Karpas-422 (cell line): ENCODE results near the gene GAL3ST2. TPM values are rescaled to one million over a fixed set of nuclear protein-coding genes. Genes with fewer than 3 reads are reported as not detected.

Source experiments
- DNase-seq: peaks from one replicate; pipeline ENCODE4 v3.0.0-alpha.2; 2015
- H2AFZ ChIP-seq: fragments of 200-600 bp; sonication (generic); 2 replicates; pipeline ENCODE4 v1.6.1; 2014; ENCODE audit warnings: antibody characterized with exemption, low read length, mixed read lengths
- H3K27ac ChIP-seq: fragments of 200-600 bp; sonication (generic); 2 replicates; pipeline ENCODE4 v1.5.1; 2014; ENCODE audit warnings: mild to moderate bottlenecking, low read length, moderate library complexity
- H3K27me3 ChIP-seq: fragments of 200-600 bp; sonication (generic); 2 replicates; pipeline ENCODE4 v1.6.1; 2014; ENCODE audit warnings: low read length, mixed read lengths
- H3K36me3 ChIP-seq: fragments of 200-600 bp; sonication (generic); 2 replicates; pipeline ENCODE4 v1.6.1; 2014; ENCODE audit warnings: low read length, mixed read lengths; ENCODE audit not compliant: insufficient read depth
- H3K4me1 ChIP-seq: fragments of 200-600 bp; sonication (generic); 2 replicates; pipeline ENCODE4 v1.6.1; 2014; ENCODE audit warnings: mild to moderate bottlenecking, low read length, mixed read lengths
- H3K4me2 ChIP-seq: fragments of 200-600 bp; sonication (generic); 2 replicates; pipeline ENCODE4 v1.6.1; 2014; ENCODE audit warnings: low read length, low read depth, mild to moderate bottlenecking; ENCODE audit not compliant: poor library complexity, severe bottlenecking
- H3K4me3 ChIP-seq: fragments of 200-600 bp; sonication (generic); 2 replicates; pipeline ENCODE4 v1.5.1; 2014; ENCODE audit warnings: mild to moderate bottlenecking, antibody characterized with exemption, low read length, mixed read lengths
- H3K79me2 ChIP-seq: fragments of 200-600 bp; sonication (generic); 2 replicates; pipeline ENCODE4 v1.6.1; 2014; ENCODE audit warnings: mild to moderate bottlenecking, low read length, mixed read lengths
- H3K9ac ChIP-seq: fragments of 200-600 bp; sonication (generic); 2 replicates; pipeline ENCODE4 v1.6.0; 2014; ENCODE audit warnings: low read length
- H3K9me2 ChIP-seq: fragments of 200-600 bp; sonication (generic), shearing (Covaris generic); replicated peaks from 2 replicates; pipeline ENCODE4 v1.6.0; 2014; ENCODE audit warnings: mild to moderate bottlenecking, low read length, moderate library complexity; ENCODE audit not compliant: insufficient read depth
- H3K9me3 ChIP-seq: fragments of 300-700, 200-600 bp; sonication (generic); 2 replicates; pipeline ENCODE4 v1.6.1; 2014; ENCODE audit warnings: low read length, mixed read lengths
- H4K20me1 ChIP-seq: fragments of 200-600 bp; sonication (generic); 2 replicates; pipeline ENCODE4 v1.6.1; 2014; ENCODE audit warnings: mild to moderate bottlenecking, antibody characterized with exemption, low read length, low read depth; ENCODE audit not compliant: insufficient read depth
- total RNA-seq: library from RNA; depleted of rRNA; stranded (reverse); fragments of >200 nt; shearing (Covaris generic); gene quantifications from 2 replicates; pipeline ENCODE4 v1.2.3, GENCODE V29; 2014; ENCODE audit warnings: low replicate concordance; rRNA removed

Gene GAL3ST2
- total RNA-seq, 1 experiment from 2014 or later = not detected

DNA sequence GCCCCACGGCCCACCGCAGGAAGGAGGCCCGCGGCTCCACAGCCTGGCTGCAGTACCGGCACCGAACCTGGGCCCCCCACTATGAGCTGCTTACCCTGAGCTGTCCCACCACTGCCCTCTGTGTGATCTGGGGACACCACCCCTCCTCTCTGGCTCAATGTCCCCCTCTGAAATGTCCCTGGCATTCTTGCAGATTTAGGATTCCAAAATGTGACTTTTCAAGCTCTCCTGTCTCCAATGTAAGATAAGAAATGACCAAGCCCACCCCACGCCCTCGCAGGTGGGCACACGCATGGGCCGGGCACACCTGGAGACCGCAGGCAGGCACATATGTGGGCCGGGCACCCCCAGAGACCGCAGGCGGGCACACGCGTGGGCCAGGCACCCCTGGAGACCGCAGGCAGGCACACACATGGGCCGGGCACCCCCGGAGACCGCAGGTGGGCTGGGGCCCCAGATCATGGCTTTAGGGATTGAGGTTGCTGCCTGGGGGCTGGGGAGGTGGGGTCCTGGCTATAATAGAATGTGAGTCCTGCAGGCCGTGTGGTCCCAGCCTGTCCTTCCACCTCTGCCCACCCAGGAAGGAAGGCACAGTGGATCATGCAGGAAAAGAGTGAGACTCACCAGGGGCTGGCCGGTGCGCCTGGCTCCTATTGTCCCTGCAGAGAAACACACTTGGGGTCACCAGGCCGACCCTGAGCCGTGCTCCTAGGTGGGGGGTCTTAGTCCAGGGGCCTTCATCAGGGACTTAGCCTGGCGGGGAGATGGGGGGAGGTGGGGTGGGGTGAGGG is 74.9 kb downstream of the GAL3ST2 start:
- Histone ChIP-seq H3K4me3 (no peak overlapping the region), H3K36me3 (no peaks in the 10 kb centered on the region), H3K9ac (no peak overlapping the region), H3K27ac (no peak overlapping the region), H3K79me2 (no peaks in the 10 kb centered on the region), H2AFZ (no peak overlapping the region), H3K9me3 (no peaks in the 10 kb centered on the region), H3K27me3 (no peaks in the 10 kb centered on the region), H3K4me1 (no peaks in the 10 kb centered on the region), H3K4me2 (no peak overlapping the region), H3K9me2 (no peaks in the 10 kb centered on the region), H4K20me1 (no peaks in the 10 kb centered on the region)
- DNase-seq = no peak

GRCh38 chr2:241852116-241852980 is 75.7 kb downstream of the GAL3ST2 start:
- no peaks in the 10 kb centered on the region for H3K36me3 ChIP-seq
- no peaks in the 10 kb centered on the region for H4K20me1 ChIP-seq
- no peak overlapping the region for H2AFZ ChIP-seq
- no peak overlapping the region for H3K9ac ChIP-seq
- no peaks in the 10 kb centered on the region for H3K9me2 ChIP-seq
- H3K4me1 ChIP-seq = no peaks in the 10 kb centered on the region
- no peak overlapping the region for H3K4me2 ChIP-seq
- no peaks in the 10 kb centered on the region for H3K27me3 ChIP-seq
- no peaks in the 10 kb centered on the region for H3K79me2 ChIP-seq
- DNase-seq = no peak
- H3K9me3 ChIP-seq = no peaks in the 10 kb centered on the region
- no peak overlapping the region for H3K27ac ChIP-seq
- H3K4me3 ChIP-seq = no peak overlapping the region

- H4K20me1 ChIP-seq = no peaks in the 10 kb centered on the region
- H3K27ac ChIP-seq = no peak overlapping the region
- H3K36me3 ChIP-seq = no peaks in the 10 kb centered on the region
- H3K9me3 ChIP-seq = no peaks in the 10 kb centered on the region
- H3K9me2 ChIP-seq = no peaks in the 10 kb centered on the region
- no peaks in the 10 kb centered on the region for H3K79me2 ChIP-seq
- H3K4me3 ChIP-seq = no peak overlapping the region
- H3K27me3 ChIP-seq = no peaks in the 10 kb centered on the region
- H3K4me1 ChIP-seq = no peaks in the 10 kb centered on the region
- DNase-seq = no peak
- no peak overlapping the region for H3K9ac ChIP-seq
- no peak overlapping the region for H3K4me2 ChIP-seq
- H2AFZ ChIP-seq = no peak overlapping the region
These were observed 76.5 kb downstream of the GAL3ST2 start for GRCh38 chr2:241852981-241853631.

Other genes with a start within 250 kb of the GAL3ST2 start
- not detected in 2 replicates for gene BOK, start 218.1 kb upstream of the GAL3ST2 start, total RNA-seq
- gene THAP4, start 139.7 kb upstream of the GAL3ST2 start, total RNA-seq = 45.4 and 107 TPM in 2 replicates
- 63.9 and 66.6 TPM in 2 replicates for gene ATG4B, start 139.1 kb upstream of the GAL3ST2 start, total RNA-seq
- 29.1 and 32.0 TPM in 2 replicates for gene DTYMK, start 90.0 kb upstream of the GAL3ST2 start, total RNA-seq
- gene ING5, start 74.8 kb upstream of the GAL3ST2 start, total RNA-seq = 34.4 and 46.8 TPM in 2 replicates
- gene D2HGDH, start 42.2 kb upstream of the GAL3ST2 start, total RNA-seq = 21.2 and 35.9 TPM in 2 replicates
- not detected in 2 replicates for gene NEU4, start 32.4 kb downstream of the GAL3ST2 start, total RNA-seq
- 0.07 TPM in 1 of 2 replicates, not detected in the other for gene PDCD1, start 82.1 kb downstream of the GAL3ST2 start, total RNA-seq
- gene RTP5, start 92.9 kb downstream of the GAL3ST2 start, total RNA-seq = not detected in 2 replicates